ENCODE data around the gene CHN2.

CHN2 gene

GRCh38 chr7:29285444-29285793 is 90.8 kb downstream of the CHN2 start:
- DNase-seq (ENCODE audit: low spot score), result peak; percentile 89

- no peak for DNase-seq (ENCODE audit: low spot score)
These were observed 91.3 kb downstream of the CHN2 start for GRCh38 chr7:29285861-29286260.

DNA sequence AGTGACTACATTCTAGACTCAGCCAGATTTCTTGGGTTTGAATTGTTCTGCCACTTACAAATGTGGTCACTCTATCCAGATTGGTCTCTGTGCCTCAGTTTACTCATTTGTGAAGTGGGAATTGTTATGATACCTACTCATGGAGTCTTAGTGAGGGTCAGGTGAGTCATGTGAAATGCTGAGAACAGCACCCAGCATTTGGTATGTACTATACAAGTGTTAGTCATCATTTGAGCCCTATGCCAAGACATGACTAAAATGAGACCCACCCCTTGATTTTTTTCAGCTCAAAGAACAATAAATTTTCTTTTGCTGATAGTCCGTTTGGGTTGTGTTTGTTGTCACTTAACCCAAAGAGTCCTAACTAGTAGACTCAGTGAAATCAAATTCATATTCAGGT is 92.8 kb downstream of the CHN2 start:
- peak; percentile 88 for DNase-seq (ENCODE audit: low spot score)

DNA sequence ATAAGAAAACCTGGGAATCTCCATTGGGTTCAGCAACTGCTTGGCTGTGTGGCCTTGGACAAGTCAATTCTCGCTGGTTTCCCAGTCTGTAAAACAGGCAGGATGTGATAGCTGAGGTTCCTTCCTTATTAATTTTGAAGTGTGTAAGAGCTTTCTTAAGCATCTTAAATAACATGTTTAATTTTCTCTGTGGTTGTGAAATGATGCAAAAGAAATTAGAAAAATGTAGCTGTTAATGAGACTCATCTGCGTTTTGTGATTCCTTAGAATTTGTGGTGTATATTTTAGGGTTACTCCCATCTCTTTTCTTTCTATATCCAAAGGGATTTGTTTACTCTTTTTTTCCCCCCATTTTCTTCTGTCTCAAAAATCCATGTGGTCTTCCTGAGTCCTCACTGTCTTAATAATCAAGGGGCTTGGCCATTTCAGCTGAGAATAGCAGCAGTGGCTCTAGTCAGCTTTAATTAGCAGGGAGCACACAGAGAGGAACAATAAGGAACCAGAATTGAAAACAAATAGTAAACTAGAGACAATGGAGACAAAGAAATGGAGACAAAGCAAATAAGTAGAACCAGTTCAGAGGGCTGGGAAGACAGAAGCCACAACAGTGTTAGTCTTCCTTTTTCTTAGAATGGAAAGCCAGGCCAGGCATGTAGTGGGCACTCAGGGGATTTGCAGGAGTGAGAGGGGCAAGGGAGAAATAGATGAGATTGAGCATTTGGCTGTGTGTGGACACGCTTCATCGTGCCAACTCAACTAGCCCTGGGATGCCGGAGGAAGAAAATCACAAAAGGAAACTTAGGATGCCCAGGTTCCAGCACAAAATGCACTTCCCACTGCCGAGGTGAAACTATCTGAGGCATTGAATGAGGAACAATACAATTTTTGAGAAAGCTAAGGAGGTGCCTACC is 93.9 kb downstream of the CHN2 start:
- DNase-seq (ENCODE audit: low spot score), result no peak

GRCh38 chr7:29289156-29290021 is 94.8 kb downstream of the CHN2 start:
- DNase-seq (ENCODE audit: low spot score), result peak; percentile 51

DNA sequence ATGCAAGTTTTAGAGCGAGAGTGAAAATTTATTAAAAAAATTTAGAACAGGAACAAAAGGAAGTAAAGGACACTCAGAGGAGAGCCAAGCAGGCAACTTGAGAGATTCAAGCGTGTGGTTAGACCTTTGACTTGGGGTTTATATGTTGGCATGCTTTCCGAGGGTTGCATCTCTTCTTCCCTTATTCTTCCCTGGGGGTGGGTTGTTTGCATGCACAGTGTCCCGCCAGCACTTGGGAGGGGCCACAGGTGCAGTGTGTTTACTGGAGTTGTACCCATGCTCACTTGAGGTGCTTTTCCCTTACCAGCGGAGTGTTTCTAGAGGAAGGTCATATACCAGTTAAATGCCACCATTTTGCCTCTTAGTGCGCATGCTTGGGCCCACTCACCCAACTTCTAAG is 96.3 kb downstream of the CHN2 start:
- DNase-seq (ENCODE audit: low spot score), result no peak

GRCh38 chr7:29291723-29292618 is 97.4 kb downstream of the CHN2 start:
- no peak for DNase-seq (ENCODE audit: low spot score)

DNA sequence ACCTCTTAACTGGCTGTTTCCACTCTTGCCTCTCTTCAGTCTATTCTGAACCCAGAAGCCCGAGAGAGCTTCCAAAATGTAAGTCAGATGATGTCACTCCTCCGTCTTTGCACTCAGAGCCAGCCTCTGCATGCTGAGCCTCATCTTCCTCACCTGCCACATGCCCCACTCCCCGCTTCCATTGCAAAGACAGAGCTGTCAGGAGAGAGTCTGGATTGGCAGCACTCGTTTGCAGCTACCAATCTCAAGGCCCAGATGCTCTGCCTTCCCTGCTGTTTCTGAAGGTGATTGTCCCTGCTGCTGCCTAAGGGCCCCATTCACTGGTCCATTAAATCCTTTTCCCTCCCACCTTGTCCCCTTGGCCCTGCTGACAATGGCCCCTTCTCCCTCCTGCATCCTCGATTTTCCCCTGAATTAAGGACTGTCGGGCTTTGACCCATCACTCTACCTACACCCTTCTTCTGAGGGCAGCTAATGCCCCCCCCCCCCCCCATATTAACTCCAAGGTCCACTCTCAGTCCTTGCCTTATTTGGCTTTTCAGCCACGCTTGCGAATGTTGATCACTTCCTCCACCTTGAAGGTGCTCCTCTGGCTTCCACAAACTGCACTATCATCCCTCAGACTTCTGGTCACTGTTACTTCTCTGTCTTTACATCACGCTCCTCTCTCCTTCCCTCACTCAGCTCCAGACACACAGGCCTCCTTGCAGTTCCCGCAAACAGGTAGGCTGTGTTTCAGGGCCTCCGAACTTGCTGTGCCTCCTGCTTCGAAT is 98.5 kb downstream of the CHN2 start:
- no peak for DNase-seq (ENCODE audit: low spot score)

DNA sequence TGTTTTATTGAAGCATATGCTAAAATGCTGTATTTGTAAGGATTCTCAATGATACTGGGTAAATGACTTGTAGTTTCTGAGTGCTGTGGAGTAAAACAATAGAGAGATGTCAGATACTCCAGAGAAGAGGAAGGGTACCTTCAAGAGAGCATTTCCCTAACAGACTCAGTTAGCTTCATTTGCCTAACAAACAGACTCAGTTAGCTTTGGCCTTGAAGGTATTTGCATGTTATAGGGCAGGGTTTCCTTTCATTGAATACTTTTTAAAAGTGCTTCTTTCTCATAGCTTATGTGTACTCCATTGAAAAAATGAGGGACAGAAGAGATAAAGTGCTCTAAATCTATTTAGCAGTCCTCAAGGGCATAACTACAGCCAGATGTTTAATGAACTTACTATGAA is 101.8 kb downstream of the CHN2 start:
- DNase-seq (ENCODE audit: low spot score), result no peak

GRCh38 chr7:29297194-29297890 is 102.8 kb downstream of the CHN2 start:
- no peak for DNase-seq (ENCODE audit: low spot score)

DNA sequence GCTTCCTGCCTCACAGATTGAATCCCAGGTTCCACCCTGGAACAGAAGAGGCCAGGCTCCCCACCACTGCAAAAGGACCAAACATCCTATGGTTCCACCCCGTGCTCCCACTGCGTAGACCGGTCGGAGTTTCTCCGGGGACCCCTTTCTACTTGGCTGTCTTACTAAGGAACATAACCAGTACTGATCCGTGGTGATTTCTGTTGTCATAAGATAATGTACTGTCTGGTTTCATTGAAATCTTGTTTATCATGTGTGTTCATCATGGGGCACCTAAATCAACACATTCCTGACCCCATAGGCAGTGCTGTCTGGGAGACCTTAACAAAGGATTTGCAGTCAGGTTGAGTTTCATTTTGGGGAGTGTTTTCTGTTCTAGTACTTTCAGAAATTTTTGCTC is 104.5 kb downstream of the CHN2 start:
- no peak for DNase-seq (ENCODE audit: low spot score)

GRCh38 chr7:29300026-29300480 is 105.5 kb downstream of the CHN2 start:
- DNase-seq (ENCODE audit: low spot score), result peak; percentile 53

DNA sequence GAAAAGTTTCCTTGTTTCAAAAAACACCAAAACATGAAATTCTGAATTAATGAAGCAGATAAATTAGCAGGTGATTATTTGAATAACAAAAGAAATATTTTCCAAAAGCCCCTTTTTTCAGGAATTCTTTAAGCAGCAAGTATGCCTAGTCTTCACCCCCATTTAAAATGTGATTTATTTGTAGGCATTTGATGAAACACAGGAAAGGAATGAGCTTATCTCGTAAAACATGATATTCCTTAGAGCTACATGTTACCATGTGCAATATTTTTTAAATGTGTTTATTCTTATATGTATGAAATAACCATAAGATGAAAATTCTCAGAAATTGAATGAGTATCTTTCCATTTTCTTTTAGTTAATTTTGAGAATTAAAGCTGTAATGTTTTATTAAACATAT is 106.1 kb downstream of the CHN2 start:
- no peak for DNase-seq (ENCODE audit: low spot score)

DNA sequence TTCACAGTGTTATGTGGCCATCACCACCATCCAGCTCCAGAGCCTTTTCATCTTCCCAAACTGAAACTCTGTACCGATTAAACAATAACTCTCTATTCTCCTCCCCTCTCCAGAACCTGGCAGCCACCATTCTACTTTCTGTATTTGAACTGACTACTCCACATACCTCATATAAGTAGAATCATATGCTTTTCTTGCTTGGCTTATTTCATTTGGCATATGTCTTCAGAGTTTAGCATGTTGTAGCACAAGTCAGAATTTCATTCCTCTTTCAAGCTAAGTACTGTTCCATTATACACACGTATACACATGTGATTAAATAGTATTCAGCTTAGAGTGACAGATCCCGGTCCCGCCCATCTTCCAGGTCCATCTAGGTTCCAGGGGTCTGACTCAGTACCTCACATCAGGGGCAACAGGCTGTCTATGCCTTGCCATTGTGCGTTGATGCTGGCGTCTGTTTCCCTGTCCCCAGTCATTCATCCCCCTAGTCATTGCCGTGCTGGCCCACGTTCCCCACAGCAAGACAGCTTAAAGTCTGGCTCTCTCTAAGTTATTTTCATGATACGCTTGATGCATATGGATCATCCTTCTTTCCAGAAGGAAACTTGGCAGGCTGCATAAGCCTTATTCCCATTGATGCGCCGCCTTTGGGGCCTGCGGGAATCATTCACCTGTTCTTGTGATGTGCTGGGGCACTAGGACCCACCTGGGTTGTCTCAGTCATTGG is 108.3 kb downstream of the CHN2 start:
- DNase-seq (ENCODE audit: low spot score), result no peak

- peak; percentile 3 for DNase-seq (ENCODE audit: low spot score)
These were observed 110.2 kb downstream of the CHN2 start for GRCh38 chr7:29304756-29305155.

DNA sequence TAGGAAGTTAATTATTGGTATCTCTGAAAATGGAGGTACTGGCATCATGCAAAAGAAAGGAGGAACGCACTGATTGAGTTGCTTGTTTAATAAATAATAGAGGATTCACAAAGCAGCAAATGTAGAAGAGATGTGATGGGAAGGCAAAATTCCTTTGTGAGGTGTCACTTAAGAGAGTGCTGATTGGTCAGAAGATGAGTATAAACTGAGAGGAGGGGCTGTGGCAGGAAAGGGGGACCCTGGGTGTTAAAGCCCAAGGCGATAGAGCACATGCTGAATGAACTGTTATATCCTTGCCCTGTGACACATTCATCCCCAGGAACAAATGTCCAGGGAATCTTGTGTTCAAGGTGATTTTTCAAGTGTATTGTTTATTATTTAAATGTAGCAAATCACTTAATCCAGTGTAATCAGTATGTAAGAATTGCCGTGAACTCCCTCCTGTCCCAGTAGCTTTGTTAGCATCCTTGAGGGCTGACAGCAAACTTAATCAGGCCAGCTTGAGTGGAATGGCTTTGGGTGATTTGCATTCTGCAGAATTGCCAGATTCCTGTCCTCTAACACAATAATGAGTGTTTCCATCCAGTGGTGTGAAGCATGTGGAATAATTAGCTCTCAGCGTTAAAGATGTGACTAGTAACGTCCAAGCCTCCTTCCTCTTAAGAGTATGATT is 111.9 kb downstream of the CHN2 start:
- peak; percentile 86 for DNase-seq (ENCODE audit: low spot score)

DNA sequence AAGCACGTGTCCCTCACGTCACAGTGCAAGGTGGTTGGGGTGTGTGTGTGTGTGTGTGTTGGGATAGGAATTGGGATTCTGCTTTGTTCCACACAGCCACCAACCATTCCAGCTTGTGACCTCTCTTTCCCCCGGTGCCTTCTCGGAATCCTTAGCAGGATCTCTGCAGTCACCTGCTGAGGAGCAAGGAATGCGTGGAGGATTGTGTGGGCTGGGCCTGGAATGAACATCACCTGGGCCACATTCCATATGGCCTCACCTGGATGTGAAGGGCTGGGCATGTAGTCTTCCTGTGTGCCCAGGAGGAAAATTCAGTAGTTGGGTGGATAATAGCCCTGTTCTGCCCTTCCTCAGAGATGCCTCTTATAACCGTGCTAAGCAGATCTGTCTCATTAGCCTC is 113.8 kb downstream of the CHN2 start:
- DNase-seq (ENCODE audit: low spot score), result no peak

- DNase-seq (ENCODE audit: low spot score), result peak; percentile 18
These were observed 114.7 kb downstream of the CHN2 start for GRCh38 chr7:29309041-29309854.
